NCI-H1092 (cell line): Measurements from ENCODE around the gene HCN1.

ENCODE experiments used
- DNase-seq: peaks from one replicate; lab custom pipeline; 2025; lab: John Stamatoyannopoulos, UW

Gene HCN1

GRCh38 chr5:45288746-45289145, 407.4 kb downstream of the HCN1 start:
- no peak for DNase-seq

GRCh38 chr5:45284436-45284835, 411.7 kb downstream of the HCN1 start:
- DNase-seq = no peak

- no peak for DNase-seq
Observed at GRCh38 chr5:45281081-45281480, 415.1 kb downstream of the HCN1 start.

- no peak for DNase-seq
Observed at GRCh38 chr5:45279109-45279508, 417.1 kb downstream of the HCN1 start.

- DNase-seq = no peak
Observed at GRCh38 chr5:45277860-45278259, 418.3 kb downstream of the HCN1 start.

GRCh38 chr5:45274241-45274640, 421.9 kb downstream of the HCN1 start:
- no peak for DNase-seq

- no peak for DNase-seq
Observed at GRCh38 chr5:45271626-45272025, 424.6 kb downstream of the HCN1 start.

GRCh38 chr5:45264447-45264846, 431.7 kb downstream of the HCN1 start:
- no peak for DNase-seq

- no peak for DNase-seq
Observed at GRCh38 chr5:45262061-45262590, 434.1 kb downstream of the HCN1 start.

GRCh38 chr5:45261125-45261524, 435.1 kb downstream of the HCN1 start:
- no peak for DNase-seq

- no peak for DNase-seq
Observed at GRCh38 chr5:45260292-45260691, 435.9 kb downstream of the HCN1 start.

GRCh38 chr5:45252978-45253377, 443.2 kb downstream of the HCN1 start:
- no peak for DNase-seq

GRCh38 chr5:45252541-45252940, 443.6 kb downstream of the HCN1 start:
- no peak for DNase-seq

- no peak for DNase-seq
Observed at GRCh38 chr5:45225571-45226031, 470.6 kb downstream of the HCN1 start.

GRCh38 chr5:45205403-45205961, 490.7 kb downstream of the HCN1 start:
- no peak for DNase-seq
